GM21737 (cell line): ENCODE data around the gene VAC14.

Source experiments
- ATAC-seq: cut with Tn5 transposase; IDR thresholded peaks from one replicate; pipeline ENCODE4 v1.9.1; 2021; ENCODE audit warnings: mild to moderate bottlenecking, moderate library complexity; ENCODE audit not compliant: unreplicated experiment

Gene VAC14

GRCh38 chr16:70709457-70709856 lies 91.5 kb downstream of the VAC14 start:
- no peak for ATAC-seq

- ATAC-seq = no peak
These were observed 92.4 kb downstream of the VAC14 start for GRCh38 chr16:70708366-70709246.

GRCh38 chr16:70706948-70707465 lies 94.0 kb downstream of the VAC14 start:
- ATAC-seq = no peak

- no peak for ATAC-seq
These were observed 95.9 kb downstream of the VAC14 start for GRCh38 chr16:70705056-70705455.

GRCh38 chr16:70704586-70704985 lies 96.4 kb downstream of the VAC14 start:
- no peak for ATAC-seq

- no peak for ATAC-seq
These were observed 97.0 kb downstream of the VAC14 start for GRCh38 chr16:70703835-70704381.

- no peak for ATAC-seq
These were observed 97.7 kb downstream of the VAC14 start for GRCh38 chr16:70703041-70703834.

- ATAC-seq = no peak
These were observed 98.3 kb downstream of the VAC14 start for GRCh38 chr16:70702624-70703023.

- ATAC-seq = no peak
These were observed 99.0 kb downstream of the VAC14 start for GRCh38 chr16:70701998-70702397.

- no peak for ATAC-seq
These were observed 99.4 kb downstream of the VAC14 start for GRCh38 chr16:70701596-70701995.

- ATAC-seq = no peak
These were observed 99.9 kb downstream of the VAC14 start for GRCh38 chr16:70701036-70701435.

- no peak for ATAC-seq
These were observed 100.6 kb downstream of the VAC14 start for GRCh38 chr16:70700101-70701020.

GRCh38 chr16:70699696-70700095 lies 101.3 kb downstream of the VAC14 start:
- ATAC-seq = no peak

GRCh38 chr16:70698901-70699300 lies 102.1 kb downstream of the VAC14 start:
- ATAC-seq = no peak

- ATAC-seq = no peak
These were observed 103.3 kb downstream of the VAC14 start for GRCh38 chr16:70697594-70698170.

GRCh38 chr16:70696952-70697593 lies 103.9 kb downstream of the VAC14 start:
- ATAC-seq = no peak

GRCh38 chr16:70696355-70696754 lies 104.6 kb downstream of the VAC14 start:
- ATAC-seq = no peak

GRCh38 chr16:70695331-70696070 lies 105.5 kb downstream of the VAC14 start:
- no peak for ATAC-seq

- no peak for ATAC-seq
These were observed 106.1 kb downstream of the VAC14 start for GRCh38 chr16:70694868-70695218.
